HepG2 (cell line): ENCODE results near the gene SFRP4. TPM values are rescaled to one million over a fixed set of nuclear protein-coding genes. Genes with fewer than 3 reads are reported as not detected.

ENCODE experiments used
- ATAC-seq: fragments of 200-7000 bp; cut with Tn5 transposase; 3 replicates; pipeline ENCODE4 v1.9.1; 2020; ENCODE audit warnings: mild to moderate bottlenecking, moderate library complexity
- BruUV-seq: library from RNA; stranded (reverse); fragments of 400-500 nt; replicated peaks from 2 replicates; lab custom pipeline; 2021; lab: Mats Ljungman, UMichigan
- CTCF ChIA-PET: fragments of 300-600 bp; formaldehyde crosslinking; extraction: SDS; loops from one replicate; lab custom pipeline; 2021; ENCODE audit warnings: low total read pairs, inconsistent platforms, low intra/inter-chr PET ratio; lab: Yijun Ruan, JAX
- POLR2A ChIA-PET: fragments of 350-600 bp; sonication (Branson Sonifier 250); formaldehyde crosslinking; loops from one replicate; lab custom pipeline; 2020; ENCODE audit warnings: antibody characterized with exemption, inconsistent platforms; lab: Yijun Ruan, JAX
- DNase-seq: peaks from one replicate; pipeline ENCODE4 v3.0.0-alpha.2; 2015; ENCODE audit warnings: low spot score
- FAIRE-seq: peaks from 3 replicates; lab custom pipeline; 2011; peaks lifted over from hg19 to GRCh38; lab: Jason Lieb, UNC
- H2AFZ ChIP-seq: one replicate; pipeline ENCODE4 v1.6.1; 2011; ENCODE audit warnings: low read length, inconsistent platforms
- H3K27ac ChIP-seq: fragments of 300-600 bp; 3 replicates; pipeline ENCODE4 v1.8.0; 2011; ENCODE audit warnings: mixed run types, mild to moderate bottlenecking, mixed read lengths, low read length, inconsistent platforms; ENCODE audit not compliant: insufficient read depth; ENCODE audit errors: extremely low read length
- H3K27me3 ChIP-seq, 2 experiments: fragments of 200-600 bp in 1 of 2; 2 replicates in 1 of 2; 3 replicates in 1 of 2; pipeline versions ENCODE4 v1.6.0 to v1.8.0; 2011; ENCODE audit warnings: low read length in 2 of 2, mild to moderate bottlenecking in 2 of 2, moderate library complexity in 2 of 2, inconsistent platforms in 1 of 2; ENCODE audit not compliant: insufficient read depth in 2 of 2, control insufficient read depth in 1 of 2
- H3K36me3 ChIP-seq, 2 experiments: fragments of 200-600 bp in 1 of 2; replicated peaks in 1 of 2; 2 replicates in 1 of 2; 3 replicates in 1 of 2; pipeline versions ENCODE4 v1.5.1 to v1.8.0; 2011; ENCODE audit warnings: low read length in 2 of 2, inconsistent platforms in 1 of 2; ENCODE audit not compliant: insufficient read depth in 2 of 2, control insufficient read depth in 1 of 2
- H3K4me1 ChIP-seq: 2 replicates; pipeline ENCODE4 v1.5.1; 2012; ENCODE audit warnings: low read length, inconsistent platforms; ENCODE audit not compliant: insufficient read depth
- H3K4me2 ChIP-seq: 2 replicates; pipeline ENCODE4 v1.6.0; 2011; ENCODE audit warnings: low read depth, low read length, inconsistent platforms
- H3K4me3 ChIP-seq, 3 experiments: fragments of 200-600 bp in 1 of 3; sonication (generic), shearing (Covaris generic) in 1 of 3; replicated peaks in 1 of 3; 2 replicates each; pipeline ENCODE4 v1.5.1; 2011 to 2016; ENCODE audit warnings: low read length in 3 of 3, inconsistent platforms in 2 of 3, low read depth in 2 of 3, mild to moderate bottlenecking in 2 of 3, control low read depth in 1 of 3, mixed read lengths in 1 of 3; ENCODE audit not compliant: insufficient read depth in 1 of 3
- H3K79me2 ChIP-seq: one replicate; pipeline ENCODE4 v1.6.1; 2011; ENCODE audit warnings: low read length, inconsistent platforms; ENCODE audit not compliant: insufficient read depth
- H3K9ac ChIP-seq: 2 replicates; pipeline ENCODE4 v1.6.0; 2011; ENCODE audit warnings: mild to moderate bottlenecking, low read depth, low read length, inconsistent platforms; ENCODE audit not compliant: insufficient read depth
- H3K9me3 ChIP-seq: 2 replicates; pipeline ENCODE4 v1.5.1; 2012; ENCODE audit warnings: mild to moderate bottlenecking, low read length
- H4K20me1 ChIP-seq: 2 replicates; pipeline ENCODE4 v1.6.0; 2011; ENCODE audit warnings: inconsistent platforms, mild to moderate bottlenecking, low read length, moderate library complexity; ENCODE audit not compliant: insufficient read depth
- GTF3A ChIP-seq: sonication (generic); formaldehyde crosslinking; conservative IDR thresholded peaks from 2 replicates; pipeline ENCODE4 v1.4.0; 2020; ENCODE audit warnings: mild to moderate bottlenecking, missing genetic modification reagents
- HNRNPUL1 ChIP-seq: fragments of 200-400 bp; formaldehyde crosslinking; IDR thresholded peaks from 2 replicates; pipeline ENCODE4 v1.6.1; 2017; ENCODE audit warnings: low read depth, mild to moderate bottlenecking, low read length, moderate library complexity
- HOXA3 ChIP-seq: sonication (generic); formaldehyde crosslinking; IDR thresholded peaks from 2 replicates; pipeline ENCODE4 v1.5.0; 2020; ENCODE audit warnings: missing genetic modification reagents
- NONO ChIP-seq, 2 experiments: fragments of 450-650 bp in 1 of 2; sonication (generic) in 1 of 2; formaldehyde crosslinking in 1 of 2; IDR thresholded peaks in 1 of 2; conservative IDR thresholded peaks in 1 of 2; 2 replicates each; pipeline versions ENCODE4 v1.6.1 to v1.8.0; 2017 to 2022; ENCODE audit warnings: mild to moderate bottlenecking in 1 of 2, missing genetic modification reagents in 1 of 2, moderate library complexity in 1 of 2
- POGZ ChIP-seq: sonication (generic); formaldehyde crosslinking; IDR thresholded peaks from 2 replicates; pipeline ENCODE4 v1.4.0; 2020; ENCODE audit warnings: mild to moderate bottlenecking, missing genetic modification reagents
- PRDM10 ChIP-seq: sonication (generic); formaldehyde crosslinking; IDR thresholded peaks from 2 replicates; pipeline ENCODE4 v1.4.0; 2020; ENCODE audit warnings: low read depth, missing genetic modification reagents
- SUZ12 ChIP-seq: fragments of 150-350 bp; IDR thresholded peaks from 2 replicates; pipeline ENCODE4 v1.6.1; 2014; ENCODE audit warnings: low read depth, low read length
- TEAD2 ChIP-seq: sonication (generic); formaldehyde crosslinking; IDR thresholded peaks from 2 replicates; pipeline ENCODE4 v1.9.0; 2021; ENCODE audit warnings: missing genetic modification reagents
- ZBTB21 ChIP-seq: sonication (generic); formaldehyde crosslinking; IDR thresholded peaks from 2 replicates; pipeline ENCODE4 v1.4.0; 2020; ENCODE audit warnings: missing genetic modification reagents
- ZBTB25 ChIP-seq: IDR thresholded peaks from 2 replicates; pipeline ENCODE4 v1.6.1; 2018; ENCODE audit warnings: missing genetic modification reagents
- ZEB1 ChIP-seq: IDR thresholded peaks from 2 replicates; pipeline ENCODE4 v1.6.1; 2012; ENCODE audit warnings: mild to moderate bottlenecking, low read depth, inconsistent platforms; ENCODE audit not compliant: insufficient replicate concordance
- ZNF230 ChIP-seq: sonication (generic); formaldehyde crosslinking; IDR thresholded peaks from 2 replicates; pipeline ENCODE4 v1.4.0; 2020; ENCODE audit warnings: mild to moderate bottlenecking, missing genetic modification reagents
- ZNF326 ChIP-seq: sonication (generic); formaldehyde crosslinking; IDR thresholded peaks from 2 replicates; pipeline ENCODE4 v1.4.0; 2020; ENCODE audit warnings: missing genetic modification reagents, borderline replicate concordance
- ZNF337 ChIP-seq: sonication (generic); formaldehyde crosslinking; IDR thresholded peaks from 2 replicates; pipeline ENCODE4 v1.5.1; 2020; ENCODE audit warnings: missing genetic modification reagents, low read depth, mild to moderate bottlenecking, borderline replicate concordance
- ZNF33A ChIP-seq: sonication (generic); formaldehyde crosslinking; IDR thresholded peaks from 2 replicates; pipeline ENCODE4 v1.5.1; 2020; ENCODE audit warnings: missing genetic modification reagents, mild to moderate bottlenecking, moderate library complexity, borderline replicate concordance
- ZNF550 ChIP-seq: sonication (generic); formaldehyde crosslinking; IDR thresholded peaks from 2 replicates; pipeline ENCODE4 v1.4.0; 2020; ENCODE audit warnings: mild to moderate bottlenecking, missing genetic modification reagents, borderline replicate concordance
- WGBS: methylation state at CpG from one replicate; pipeline ENCODE4 v1.1.6; 2017; ENCODE audit warnings: low lambda C conversion rate; 5-methylcytosine and 5-hydroxymethylcytosine counted together
- in situ Hi-C: cut with HindIII; loops from 2 replicates; pipeline ENCODE4 v1.10.0; 2017; ENCODE audit warnings: low pct_unique_long_range_greater_than_20kb; ENCODE audit not compliant: extremely low pct_ligation_motif_present
- intact Hi-C: fragments of 100-400 bp; cut with micrococcal nuclease; formaldehyde crosslinking; loops from one replicate; pipeline ENCODE4 v1.10.0; 2022; ENCODE audit not compliant: unreplicated experiment
- polyA plus RNA-seq, 8 experiments: library from polyadenylated mRNA; depleted of rRNA in 3 of 8; stranded (reverse) in 7 of 8; unstranded in 1 of 8; fragments of >200 nt; fragmentation: Illumina TruSeq in 4 of 8; extraction: Trizol in 4 of 8; gene quantifications; 2 replicates each; pipeline versions ENCODE4 v1.2.1 to v1.2.3, GENCODE V29; 2011 to 2016; ENCODE audit warnings: low read depth in 4 of 8, missing spikeins in 1 of 8, mixed read lengths in 1 of 8; ENCODE audit not compliant: insufficient read depth in 1 of 8
- total RNA-seq, 5 experiments: library from RNA; depleted of rRNA; stranded (reverse); fragments of >200 nt; fragmentation: Illumina TruSeq; extraction: Trizol; gene quantifications; 2 replicates each; pipeline ENCODE4 v1.2.3, GENCODE V29; 2016; ENCODE audit warnings: low read depth in 1 of 5

SFRP4 gene
- total and polyA plus RNA-seq, 2 of the 13 experiments (the other 11 are each of a cell fraction or from before 2014, with no cell fraction given): 0.96 to 1.8 TPM

GRCh38 chr7:37960483-37960882 lies 43.9 kb upstream of the SFRP4 start (continued):
- no peak for TF ChIP-seq ZNF326
- TF ChIP-seq HOXA3 (CRISPR knock-in tag): no peak
- no peak for TF ChIP-seq GTF3A (CRISPR knock-in tag)
- TF ChIP-seq POGZ: no peak
- TF ChIP-seq SUZ12: no peak
- no peak for TF ChIP-seq ZBTB25 (CRISPR knock-in tag)
- TF ChIP-seq NONO (IDR thresholded peaks at IDR 0.05): no peak
- no peak for TF ChIP-seq NONO (CRISPR knock-in tag; conservative IDR thresholded peaks at IDR 0.05)
- TF ChIP-seq ZNF337 (CRISPR knock-in tag): no peak

- ChIA-PET CTCF (no interaction called here), POLR2A (no interaction called here)
- Histone ChIP-seq H4K20me1 (no peaks in the 10 kb centered on the region), H3K9ac (no peak overlapping the region), H2AFZ (no peak overlapping the region), H3K9me3 (no peaks in the 10 kb centered on the region), H3K79me2 (no peaks in the 10 kb centered on the region), H3K4me1 (no peaks in the 10 kb centered on the region), H3K4me3 (no peak overlapping the region), H3K27me3 (no peaks in the 10 kb centered on the region), H3K4me2 (no peak overlapping the region), H3K36me3 (no peaks in the 10 kb centered on the region), H3K27ac (no peak overlapping the region)
- ATAC-seq (no peak), FAIRE-seq (no peak), DNase-seq (no peak)
- WGBS: 83% methylated on average over 8 of the region's 9 CpGs
- in situ Hi-C loops: no loop called here
- no TSS peak for BruUV-seq
- intact Hi-C loops: no loop called here
- TF ChIP-seq ZNF33A (CRISPR knock-in tag) (no peak), HNRNPUL1 (no peak), PRDM10 (no peak), ZNF230 (CRISPR knock-in tag) (no peak), ZNF550 (CRISPR knock-in tag) (no peak), ZBTB21 (CRISPR knock-in tag) (no peak), ZEB1 (no peak), TEAD2 (CRISPR knock-in tag) (no peak)
Observed at GRCh38 chr7:37957221-37957970, 40.8 kb upstream of the SFRP4 start.
